Heart left ventricle (tissue), 13 donors: ENCODE measurements around the gene DLGAP1.

Experiments used
- CTCF ChIP-seq, 12 donors: fragments of 200-600 bp; sonication (generic) in 4 of 12; IDR thresholded peaks; one replicate each; pipeline versions ENCODE4 v1.5.0 to v1.8.0; 2018 to 2022; ENCODE audit warnings: antibody characterized with exemption in 12 of 12, mild to moderate bottlenecking in 5 of 12
- POLR2A ChIP-seq, 2 donors: fragments of 450-650 bp; IDR thresholded peaks; one replicate each; pipeline ENCODE4 v1.6.1; 2017; ENCODE audit warnings: antibody characterized with exemption in 2 of 2, mild to moderate bottlenecking in 2 of 2, moderate library complexity in 2 of 2
- donor health status: ischemic (EF 13 %, LVEDD 7.1; RV severe dilation, severe dysfunction).
- donor health status: DM: no; HTN: yes; CAD: no.
- donor health status: DM: no; HTN: no; CAD: no.
- donor health status: ischemic (EF 25% LVEDD 6.9; RV normal size, moderate dysfunction).
- donor health status: ischemic (EF 25% LVEDD 5.7; RV mildly dilated, moderate dysfunction).
- donor health status: ischemic (EF 35%, LVEDD 5.7; RV mildly dilated, moderate dysfunction).
- donor health status: nonischemic (EF 11% LVEDD 7.7; RV severe dilation, severe dysfunction).
- donor health status: DM: yes; HTN: yes; CAD: no.
- donor health status: PGD.
- donor health status: ischemic (EF 29% LVEDD 5.4; RV normal size, mild dysfunction).
- donor health status: nonischemic (EF 23%, LVEDD 6.1; RV moderate dilation, normal function).

DNA sequence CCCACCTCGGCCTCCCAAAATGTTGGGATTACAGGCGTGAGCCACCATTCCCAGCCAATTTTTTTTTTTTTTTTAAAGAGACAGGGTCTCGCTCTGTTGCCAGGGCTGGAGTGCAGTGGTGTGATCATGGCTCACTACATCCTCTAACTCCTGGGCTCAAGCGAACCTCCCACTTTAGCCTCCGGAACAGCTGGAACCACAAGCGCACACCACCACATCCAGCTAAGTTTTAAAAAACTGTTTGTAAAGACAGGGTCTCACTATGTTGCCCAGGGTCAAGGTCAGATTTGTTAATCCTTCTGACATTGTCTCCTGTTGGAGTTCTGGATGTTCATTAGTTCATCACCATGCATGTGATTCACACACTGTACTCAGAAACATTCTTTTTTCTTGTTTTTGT, 855.2 kb downstream of the DLGAP1 start:
- TF ChIP-seq CTCF (IDR thresholded peaks at IDR 0.05) = no peak
- TF ChIP-seq POLR2A (IDR thresholded peaks at IDR 0.05) = no peak
